PC-9 (cell line): ENCODE data around the gene CASP3.

Experiments
- CTCF ChIP-seq: fragments of 200-600 bp; sonication (generic); conservative IDR thresholded peaks from 2 replicates; pipeline ENCODE4 v1.6.1; 2017; ENCODE audit warnings: mixed run types, antibody characterized with exemption, mild to moderate bottlenecking, moderate library complexity
- EZH2 ChIP-seq: fragments of 200-600 bp; sonication (generic); IDR thresholded peaks from 2 replicates; pipeline ENCODE4 v1.8.0; 2017; ENCODE audit warnings: antibody characterized with exemption, low read depth

GRCh38 chr4:184660978-184661377, 11.7 kb upstream of the CASP3 start:
- TF ChIP-seq CTCF (no peak), EZH2 (no peak)
